ENCODE data around the gene SEC14L2. TPM values are rescaled to one million over a fixed set of nuclear protein-coding genes. Genes with fewer than 3 reads are reported as not detected.

SEC14L2 gene
- total and polyA plus RNA-seq, 2 donors (not counting 1 experiment from before 2014, with no cell fraction given): 0.24 to 0.67 TPM

- H3K79me2 ChIP-seq (ENCODE audit: control insufficient read depth, insufficient read depth, low read length): no peaks in the 10 kb centered on the region
- H3K27me3 Mint-ChIP-seq: no peaks in the 10 kb centered on the region
- H3K9ac ChIP-seq (ENCODE audit: low read length): no peak overlapping the region
- peaks cover 10% of the 10 kb centered on the region for H3K9me3 Mint-ChIP-seq (ENCODE audit: insufficient read depth)
- peaks cover 14% of the 10 kb centered on the region for H3K4me1 Mint-ChIP-seq
- DNase-seq (no peak), ATAC-seq (ENCODE audit: low read depth) (no peak)
- H3K27ac ChIP-seq (ENCODE audit: low read length in 2 of 2): no peak overlapping the region
- no peaks in the 10 kb centered on the region for H4K20me1 ChIP-seq (ENCODE audit: control insufficient read depth, insufficient read depth, low read length, poor library complexity, severe bottlenecking)
- H3K4me2 ChIP-seq (replicated peaks; ENCODE audit: low read depth, low read length, poor library complexity, severe bottlenecking): no peak overlapping the region
- CTCF ChIA-PET: interaction anchor here (1.0 kb wide), 1 partner anchor 8 kb away, joined by 4 read pairs; no protein-coding TSS in a partner anchor
- H3K27ac Mint-ChIP-seq: no peak overlapping the region
- 80% methylated on average over 2 of the region's 2 CpGs for whole genome bisulfite sequencing (ENCODE audit: insufficient coverage)
- no peaks in the 10 kb centered on the region for H3K27me3 ChIP-seq (replicated peaks in 1 of 4; ENCODE audit: control extremely low read depth in 1 of 4, control insufficient read depth in 3 of 4, insufficient read depth in 4 of 4, low read length in 3 of 4)
- H3K9me3 ChIP-seq (ENCODE audit: control extremely low read depth in 1 of 3, control insufficient read depth in 2 of 3, insufficient read depth in 1 of 3, low read length in 2 of 3): peaks cover 0 to 31% (median 16%) of the 10 kb centered on the region in 3 donors
- H3K36me3 ChIP-seq (replicated peaks in 1 of 2; ENCODE audit: control extremely low read depth in 1 of 2, control insufficient read depth in 1 of 2, extremely low read depth in 1 of 2, insufficient read depth in 2 of 2, low read length in 1 of 2): no peaks in the 10 kb centered on the region
- TF ChIP-seq CTCF (IDR thresholded peaks at IDR 0.05) (no peak), EZH2 (IDR thresholded peaks at IDR 0.05; ENCODE audit: borderline replicate concordance, insufficient read depth, low read depth, low read length, poor library complexity, severe bottlenecking) (no peak)
- H2AFZ ChIP-seq (ENCODE audit: insufficient read depth, low read depth, low read length, poor library complexity, severe bottlenecking): no peak overlapping the region
- H3K4me1 ChIP-seq (ENCODE audit: control insufficient read depth in 2 of 2, insufficient read depth in 2 of 2, low read length in 2 of 2): peaks cover 8 to 16% of the 10 kb centered on the region in 2 donors
- intact Hi-C loops (cut with micrococcal nuclease): no loop called here
- POLR2A ChIA-PET: no interaction called here
- no peak overlapping the region for H3K4me3 ChIP-seq (ENCODE audit: control extremely low read depth in 1 of 5, extremely low read depth in 1 of 5, insufficient read depth in 1 of 5, low read depth in 2 of 5, low read length in 4 of 5)
- H3K4me3 Mint-ChIP-seq: no peak overlapping the region
Measured at GRCh38 chr22:30432520-30432919, 35.7 kb downstream of the SEC14L2 start.

GRCh38 chr22:30433227-30433626, 36.4 kb downstream of the SEC14L2 start:
- Mint-ChIP-seq H3K4me3 (no peak overlapping the region), H3K4me1 (peaks cover 14% of the 10 kb centered on the region), H3K9me3 (ENCODE audit: insufficient read depth) (peaks cover 10% of the 10 kb centered on the region), H3K27ac (no peak overlapping the region), H3K27me3 (peaks cover 2% of the 10 kb centered on the region)
- H3K4me3 ChIP-seq (ENCODE audit: control extremely low read depth in 1 of 5, extremely low read depth in 1 of 5, insufficient read depth in 1 of 5, low read depth in 2 of 5, low read length in 4 of 5): no peak overlapping the region
- ATAC-seq (ENCODE audit: low read depth) (no peak), DNase-seq (no peak)
- peaks cover 0 to 3% (median 0%) of the 10 kb centered on the region in 4 experiments for H3K27me3 ChIP-seq (replicated peaks in 1 of 4; ENCODE audit: control extremely low read depth in 1 of 4, control insufficient read depth in 3 of 4, insufficient read depth in 4 of 4, low read length in 3 of 4)
- H3K36me3 ChIP-seq (replicated peaks in 1 of 2; ENCODE audit: control extremely low read depth in 1 of 2, control insufficient read depth in 1 of 2, extremely low read depth in 1 of 2, insufficient read depth in 2 of 2, low read length in 1 of 2): no peaks in the 10 kb centered on the region
- no peak overlapping the region for H3K9ac ChIP-seq (ENCODE audit: low read length)
- peaks cover 0 to 28% (median 16%) of the 10 kb centered on the region in 3 donors for H3K9me3 ChIP-seq (ENCODE audit: control extremely low read depth in 1 of 3, control insufficient read depth in 2 of 3, insufficient read depth in 1 of 3, low read length in 2 of 3)
- WGBS (ENCODE audit: insufficient coverage): 93% methylated on average over 3 of the region's 3 CpGs
- no peak overlapping the region for H3K4me2 ChIP-seq (replicated peaks; ENCODE audit: low read depth, low read length, poor library complexity, severe bottlenecking)
- POLR2A ChIA-PET: no interaction called here
- intact Hi-C loops (cut with micrococcal nuclease): no loop called here
- TF ChIP-seq CTCF (IDR thresholded peaks at IDR 0.05) (no peak), EZH2 (IDR thresholded peaks at IDR 0.05; ENCODE audit: borderline replicate concordance, insufficient read depth, low read depth, low read length, poor library complexity, severe bottlenecking) (no peak)
- no peaks in the 10 kb centered on the region for H3K79me2 ChIP-seq (ENCODE audit: control insufficient read depth, insufficient read depth, low read length)
- H3K27ac ChIP-seq (ENCODE audit: low read length in 2 of 2): no peak overlapping the region
- no peak overlapping the region for H2AFZ ChIP-seq (ENCODE audit: insufficient read depth, low read depth, low read length, poor library complexity, severe bottlenecking)
- H4K20me1 ChIP-seq (ENCODE audit: control insufficient read depth, insufficient read depth, low read length, poor library complexity, severe bottlenecking): no peaks in the 10 kb centered on the region
- H3K4me1 ChIP-seq (ENCODE audit: control insufficient read depth in 2 of 2, insufficient read depth in 2 of 2, low read length in 2 of 2): peaks cover 8 to 16% of the 10 kb centered on the region in 2 donors
- CTCF ChIA-PET: interaction anchor here (1.0 to 1.4 kb wide), 3 partner anchors 9 to 146 kb away, joined by 3 to 6 read pairs (median 4); no protein-coding TSS in a partner anchor
